Measurements from ENCODE around the gene GTF3C1.

The GTF3C1 gene

DNA sequence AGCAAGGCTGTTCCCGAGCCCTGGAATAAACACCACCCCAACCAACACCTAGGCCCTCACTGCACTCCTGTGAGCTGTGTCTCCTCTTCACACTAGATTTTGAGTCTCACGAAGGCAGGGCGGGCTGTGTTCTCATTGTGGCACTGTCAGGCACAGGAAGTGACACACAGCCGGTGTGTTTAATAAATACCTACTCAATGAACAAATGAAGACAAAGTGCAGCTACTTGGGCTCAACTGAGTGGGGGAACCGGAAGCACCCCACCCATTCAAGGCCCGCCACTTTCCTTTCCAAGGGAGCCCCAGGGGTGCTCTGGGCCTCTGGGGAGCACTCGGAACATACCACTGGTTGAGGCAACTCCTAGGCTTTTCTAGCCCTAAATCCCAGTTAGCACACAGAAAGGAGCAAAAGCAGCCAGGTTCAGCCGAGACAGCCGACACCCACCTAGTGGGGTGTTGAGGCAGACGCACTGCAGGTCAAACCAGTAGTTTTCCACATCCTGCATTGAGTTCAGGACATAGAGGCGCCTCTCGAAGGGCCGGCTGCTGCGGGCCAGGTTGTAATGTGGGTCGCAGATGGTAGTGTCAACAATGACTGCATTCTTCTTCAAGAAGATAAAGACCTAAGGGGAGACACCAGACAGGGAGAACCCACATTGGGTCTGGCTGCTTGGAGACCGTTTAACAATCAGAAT lies 57.7 kb downstream of the GTF3C1 start:
- H3K36me3 ChIP-seq (replicated peaks; ENCODE audit: insufficient read depth, low read length): no peaks in the 10 kb centered on the region
- H3K27me3 ChIP-seq (replicated peaks; ENCODE audit: insufficient read depth, low read length): no peaks in the 10 kb centered on the region
- no peak overlapping the region for H3K4me3 ChIP-seq (ENCODE audit: low read length)
- H3K4me2 ChIP-seq (ENCODE audit: low read depth, low read length): no peak overlapping the region
- TF ChIP-seq CTCF (IDR thresholded peaks at IDR 0.05; ENCODE audit: low read length) (no peak), EZH2phosphoT487 (IDR thresholded peaks at IDR 0.05; ENCODE audit: low read length) (no peak), EZH2 (optimal IDR thresholded peaks at IDR 0.05; ENCODE audit: low read depth, low read length) (no peak)
- no peaks in the 10 kb centered on the region for H3K79me2 ChIP-seq (ENCODE audit: low read length)
- H3F3A ChIP-seq (ENCODE audit: insufficient read depth, low read length): no peaks in the 10 kb centered on the region
- no peaks in the 10 kb centered on the region for H3K9me2 ChIP-seq (replicated peaks; ENCODE audit: insufficient read depth, low read length)
- H4K20me1 ChIP-seq (ENCODE audit: insufficient read depth, low read length): no peaks in the 10 kb centered on the region
- H3K27ac ChIP-seq (ENCODE audit: low read length): no peak overlapping the region
- H3K4me1 ChIP-seq (ENCODE audit: low read length): no peaks in the 10 kb centered on the region
- H3K9me3 ChIP-seq (replicated peaks; ENCODE audit: insufficient read depth, low read length): no peaks in the 10 kb centered on the region
- no peak for DNase-seq
- no peak overlapping the region for H2AFZ ChIP-seq (ENCODE audit: low read length)
- no peak overlapping the region for H3K9ac ChIP-seq (ENCODE audit: low read length)

GRCh38 chr16:27489906-27490305 lies 59.8 kb downstream of the GTF3C1 start:
- Histone ChIP-seq H3K79me2 (ENCODE audit: low read length) (no peaks in the 10 kb centered on the region), H2AFZ (ENCODE audit: low read length) (no peak overlapping the region), H4K20me1 (ENCODE audit: insufficient read depth, low read length) (no peaks in the 10 kb centered on the region), H3F3A (ENCODE audit: insufficient read depth, low read length) (no peaks in the 10 kb centered on the region), H3K4me3 (ENCODE audit: low read length) (no peak overlapping the region), H3K9me3 (replicated peaks; ENCODE audit: insufficient read depth, low read length) (no peaks in the 10 kb centered on the region), H3K27me3 (replicated peaks; ENCODE audit: insufficient read depth, low read length) (no peaks in the 10 kb centered on the region), H3K4me1 (ENCODE audit: low read length) (no peaks in the 10 kb centered on the region), H3K4me2 (ENCODE audit: low read depth, low read length) (no peak overlapping the region), H3K36me3 (replicated peaks; ENCODE audit: insufficient read depth, low read length) (no peaks in the 10 kb centered on the region), H3K9me2 (replicated peaks; ENCODE audit: insufficient read depth, low read length) (no peaks in the 10 kb centered on the region), H3K27ac (ENCODE audit: low read length) (no peak overlapping the region), H3K9ac (ENCODE audit: low read length) (no peak overlapping the region)
- DNase-seq: no peak
- TF ChIP-seq EZH2phosphoT487 (IDR thresholded peaks at IDR 0.05; ENCODE audit: low read length): no peak
- no peak for TF ChIP-seq CTCF (IDR thresholded peaks at IDR 0.05; ENCODE audit: low read length)
- no peak for TF ChIP-seq EZH2 (optimal IDR thresholded peaks at IDR 0.05; ENCODE audit: low read depth, low read length)

DNA sequence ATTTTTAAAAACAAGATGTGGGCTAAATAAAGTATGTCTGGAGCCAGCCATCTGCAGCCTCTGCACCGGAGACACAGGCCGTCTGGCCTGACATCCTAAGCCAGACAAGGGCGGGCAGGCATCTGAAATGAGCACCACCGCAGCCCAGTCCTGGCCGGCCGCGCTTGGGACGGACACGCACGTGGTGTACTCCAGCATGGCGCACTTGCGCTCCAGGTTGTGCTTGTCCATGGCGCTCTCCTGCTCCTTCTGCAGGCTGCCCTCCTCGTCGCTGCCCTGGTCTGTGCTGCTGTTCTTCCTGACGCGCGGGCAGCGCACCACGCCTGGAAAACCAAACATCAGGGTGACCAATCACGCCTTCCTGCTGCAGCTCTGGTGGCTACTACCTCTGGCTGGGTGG lies 60.3 kb downstream of the GTF3C1 start:
- Histone ChIP-seq H3K9me3 (replicated peaks; ENCODE audit: insufficient read depth, low read length) (no peaks in the 10 kb centered on the region), H3K9me2 (replicated peaks; ENCODE audit: insufficient read depth, low read length) (no peaks in the 10 kb centered on the region), H3K27me3 (replicated peaks; ENCODE audit: insufficient read depth, low read length) (no peaks in the 10 kb centered on the region), H2AFZ (ENCODE audit: low read length) (no peak overlapping the region), H3K79me2 (ENCODE audit: low read length) (no peaks in the 10 kb centered on the region), H3K27ac (ENCODE audit: low read length) (no peak overlapping the region), H3K36me3 (replicated peaks; ENCODE audit: insufficient read depth, low read length) (no peaks in the 10 kb centered on the region), H3K4me2 (ENCODE audit: low read depth, low read length) (no peak overlapping the region), H3K4me3 (ENCODE audit: low read length) (no peak overlapping the region), H3K9ac (ENCODE audit: low read length) (no peak overlapping the region), H3F3A (ENCODE audit: insufficient read depth, low read length) (no peaks in the 10 kb centered on the region), H4K20me1 (ENCODE audit: insufficient read depth, low read length) (no peaks in the 10 kb centered on the region), H3K4me1 (ENCODE audit: low read length) (no peaks in the 10 kb centered on the region)
- no peak for DNase-seq
- TF ChIP-seq CTCF (IDR thresholded peaks at IDR 0.05; ENCODE audit: low read length) (no peak), EZH2 (optimal IDR thresholded peaks at IDR 0.05; ENCODE audit: low read depth, low read length) (no peak), EZH2phosphoT487 (IDR thresholded peaks at IDR 0.05; ENCODE audit: low read length) (no peak)

Data from MM.1S (cell line).